DMS79 (cell line): ENCODE data around the gene NPC2.

ENCODE experiments used
- DNase-seq: peaks from one replicate; lab custom pipeline; 2025; lab: John Stamatoyannopoulos, UW

Gene NPC2

DNA sequence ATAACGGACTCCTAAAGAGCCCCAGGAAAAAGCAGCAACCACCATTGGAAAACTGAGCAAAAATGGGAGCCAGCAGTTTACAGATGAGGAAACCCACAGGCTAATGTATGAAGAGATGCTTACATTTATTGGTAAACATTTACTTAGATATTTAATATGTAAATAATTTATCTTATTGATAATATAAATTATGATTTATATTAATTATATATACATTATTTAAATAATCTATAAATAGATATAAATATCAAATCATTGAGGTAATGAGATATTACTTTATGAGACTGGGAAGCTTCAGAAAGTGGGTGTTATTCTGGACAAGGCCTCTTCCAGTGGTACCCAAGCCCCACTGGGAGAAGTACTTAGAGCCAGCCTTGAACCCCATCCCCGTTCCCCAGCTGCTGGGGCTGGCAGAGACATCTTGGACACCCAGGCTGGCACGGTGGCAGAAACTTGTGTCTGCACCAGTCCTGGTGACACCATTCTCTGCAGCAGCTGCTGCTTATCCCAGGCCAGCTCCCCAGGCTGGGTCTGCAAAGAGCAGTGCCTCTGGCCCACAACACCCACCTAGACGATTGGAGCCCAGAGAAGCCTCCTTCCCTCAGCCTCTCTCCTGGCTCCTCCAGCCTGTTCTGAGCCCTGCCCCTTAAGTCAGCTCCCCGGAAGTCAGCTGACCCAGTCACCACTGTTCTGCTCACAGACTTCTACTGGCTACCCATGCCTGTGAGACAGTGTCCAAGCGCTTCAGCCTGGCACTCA lies 26.4 kb upstream of the NPC2 start:
- no peak for DNase-seq

DNA sequence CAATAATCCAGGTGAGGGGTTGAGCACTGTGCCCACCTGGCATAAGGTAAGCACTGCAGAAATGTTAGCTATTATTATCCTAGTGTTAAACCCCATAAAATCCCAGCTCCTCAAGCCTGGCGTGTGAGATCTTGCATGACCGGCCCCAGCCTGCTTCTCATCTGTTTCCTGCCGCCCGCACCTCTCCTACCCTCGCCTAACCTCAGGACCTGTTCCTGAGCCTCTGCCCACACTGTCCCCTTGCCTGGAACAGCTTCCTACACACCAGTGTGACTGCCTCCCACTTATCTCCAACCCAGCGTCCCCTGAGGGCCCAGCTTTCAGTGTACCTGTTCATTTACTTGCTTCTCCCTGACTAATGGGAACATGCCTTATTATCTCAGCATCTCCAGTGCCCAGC lies 25.1 kb upstream of the NPC2 start:
- no peak for DNase-seq

DNA sequence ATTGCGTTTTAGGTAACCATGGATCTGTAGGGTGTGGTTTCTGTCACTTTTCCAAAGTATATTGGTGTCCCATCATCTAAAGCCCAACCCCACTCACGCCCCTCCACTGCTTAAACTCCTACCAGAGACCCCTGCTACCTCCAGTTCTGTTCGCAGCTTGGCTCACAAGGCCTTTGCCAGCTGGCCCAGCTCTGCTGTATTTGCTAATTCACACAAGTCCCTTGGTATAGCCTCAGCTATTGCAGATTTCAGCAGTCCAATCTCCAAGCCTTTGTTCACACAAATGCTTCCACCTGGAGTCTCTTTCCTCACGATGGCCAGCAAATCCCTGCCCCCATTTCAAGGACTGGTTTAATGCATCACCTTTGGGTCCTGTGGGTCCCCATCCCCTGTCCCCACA lies 24.6 kb upstream of the NPC2 start:
- DNase-seq = no peak

DNA sequence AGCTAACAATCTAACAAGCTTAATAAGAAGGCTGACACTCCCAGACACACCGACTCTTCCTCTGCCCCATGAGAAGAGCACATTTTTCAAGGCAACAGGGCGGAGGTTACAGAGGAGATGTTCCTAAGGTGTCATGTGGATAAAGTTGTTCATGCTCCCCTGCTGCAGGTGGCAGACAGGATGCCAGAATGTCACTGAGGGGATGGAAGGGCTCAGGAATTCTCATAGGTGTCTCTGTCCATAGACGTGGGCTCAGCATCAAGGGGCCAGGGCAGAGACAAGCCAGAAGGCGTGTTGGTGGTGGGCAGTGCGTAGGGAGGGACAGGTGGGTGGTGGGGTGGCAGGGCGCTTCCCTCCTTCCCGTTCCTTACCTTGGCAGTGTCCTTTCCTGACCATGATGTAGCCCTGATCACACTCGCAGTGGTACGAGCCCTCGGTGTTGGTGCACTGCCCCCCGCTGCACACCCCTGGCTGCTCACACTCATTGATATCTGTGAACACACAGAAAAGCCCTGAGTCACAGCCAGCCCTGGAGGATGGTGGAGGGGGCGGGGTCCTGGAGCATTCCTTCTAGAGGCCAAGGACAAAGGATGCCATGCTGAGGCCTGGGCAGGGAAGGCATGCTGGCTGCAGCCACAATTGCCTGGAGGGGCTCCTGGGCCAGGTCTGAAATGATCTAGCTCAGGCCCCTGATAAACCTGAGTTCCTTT lies 23.5 kb upstream of the NPC2 start:
- no peak for DNase-seq

DNA sequence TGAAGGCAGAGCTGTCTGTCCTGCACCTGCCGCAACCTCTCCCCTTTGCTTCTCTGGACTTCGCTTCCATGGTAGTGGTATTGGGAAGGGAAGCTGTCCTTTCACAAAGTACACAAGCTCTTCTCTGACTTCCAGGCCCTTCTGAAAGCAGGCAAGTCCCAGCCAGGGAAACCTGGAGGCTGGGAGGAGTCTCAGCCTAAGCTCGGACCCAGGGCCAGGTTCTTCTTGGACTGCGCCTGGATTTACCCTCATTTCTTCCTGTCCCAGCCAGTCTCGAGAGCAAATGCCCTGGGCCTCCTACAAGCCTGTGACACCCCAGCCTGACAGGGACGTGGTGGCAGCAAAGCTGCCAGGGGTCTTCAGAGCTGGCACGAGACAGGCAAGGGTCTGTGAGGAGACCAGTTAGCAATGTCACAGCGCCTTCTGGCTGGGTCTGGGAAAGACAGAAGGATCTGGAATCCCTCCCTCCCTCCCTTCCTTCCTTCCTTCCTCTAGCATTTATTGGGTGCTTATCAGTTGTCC lies 22.8 kb upstream of the NPC2 start:
- no peak for DNase-seq

DNA sequence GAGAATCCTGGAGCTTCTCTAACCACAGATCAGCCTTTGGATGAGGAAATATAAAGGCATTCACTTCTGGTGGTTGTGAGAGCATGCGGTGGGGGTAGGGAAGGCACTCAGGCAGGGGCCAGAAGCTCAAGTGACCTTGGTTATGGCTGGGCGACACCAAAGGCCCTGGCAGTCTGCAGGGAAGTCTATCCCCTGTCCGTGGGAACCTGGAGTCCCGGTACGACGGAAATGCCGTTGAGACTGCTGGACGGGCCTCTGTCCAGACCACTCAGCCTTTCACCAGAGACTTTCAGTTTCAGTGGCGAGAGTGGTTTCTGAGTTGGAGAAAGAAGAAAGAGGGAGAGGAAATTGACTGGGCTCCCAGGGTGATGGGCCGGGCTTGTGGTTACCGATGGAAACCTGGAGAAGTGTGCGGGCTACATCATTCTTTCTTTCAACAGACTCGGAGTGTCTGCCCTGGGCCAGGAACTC lies 21.4 kb upstream of the NPC2 start:
- DNase-seq = peak; percentile 52

DNA sequence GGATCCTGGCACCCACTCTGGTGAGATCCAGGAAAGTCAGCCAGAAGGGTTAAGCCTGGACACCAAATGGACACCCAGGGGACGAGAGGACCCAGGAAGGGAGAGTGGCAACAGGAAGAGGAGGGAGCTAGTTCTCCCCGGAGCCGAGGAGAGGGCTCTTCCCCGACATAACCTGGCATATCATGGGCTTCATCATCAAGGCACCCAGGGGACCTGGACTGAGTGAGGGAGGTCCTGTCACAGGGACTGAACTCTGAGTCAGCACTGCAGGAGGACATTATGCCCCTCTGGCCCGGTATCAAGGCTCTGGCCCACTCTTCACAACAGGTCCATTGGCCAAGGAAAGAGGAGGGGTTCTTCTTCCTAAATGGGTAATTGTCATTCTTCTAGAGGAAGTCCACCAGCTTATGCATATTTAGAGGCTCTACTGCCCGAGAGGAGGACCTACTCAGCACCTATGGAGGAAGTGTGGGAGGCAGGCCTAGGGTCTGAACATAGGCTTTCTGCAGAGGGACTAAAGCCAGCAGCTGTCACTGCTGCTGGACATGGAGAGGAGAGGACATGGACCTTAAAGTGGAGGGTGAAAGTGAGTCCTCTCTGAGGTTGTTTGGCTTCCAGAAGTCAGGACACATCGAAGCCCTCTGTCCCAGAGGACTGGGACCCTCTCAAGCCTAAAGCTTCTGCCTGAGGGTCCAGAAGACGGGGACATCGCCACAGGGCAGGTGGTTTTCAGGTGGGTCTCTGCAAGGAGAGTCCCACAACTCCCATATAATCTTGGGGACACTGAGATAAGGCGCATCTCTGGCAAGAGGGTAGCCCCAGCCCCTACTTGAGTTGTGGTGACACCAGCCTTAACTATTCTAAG lies 19.1 kb upstream of the NPC2 start:
- no peak for DNase-seq

DNA sequence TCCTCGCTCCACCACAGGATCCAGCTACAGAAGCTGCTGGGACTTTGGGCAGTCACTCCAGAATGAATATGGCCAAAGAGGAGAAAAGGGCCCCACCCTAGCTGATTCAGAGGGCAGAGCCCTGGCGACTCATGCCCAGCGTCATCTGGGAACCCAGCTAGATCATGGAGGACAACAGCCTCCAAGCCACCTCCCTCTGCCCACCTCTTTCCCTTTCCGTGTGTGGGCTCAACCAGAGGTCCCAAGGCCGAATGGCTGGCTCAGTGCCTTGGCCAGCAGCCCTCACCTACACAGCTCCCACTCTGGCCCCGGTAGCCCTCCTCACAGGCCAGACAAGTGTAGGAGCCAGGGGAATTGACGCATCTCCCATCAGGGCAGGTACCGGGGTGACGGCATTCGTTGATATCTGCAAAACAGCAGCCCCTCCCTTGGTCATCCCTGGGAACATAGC lies 17.9 kb upstream of the NPC2 start:
- no peak for DNase-seq

DNA sequence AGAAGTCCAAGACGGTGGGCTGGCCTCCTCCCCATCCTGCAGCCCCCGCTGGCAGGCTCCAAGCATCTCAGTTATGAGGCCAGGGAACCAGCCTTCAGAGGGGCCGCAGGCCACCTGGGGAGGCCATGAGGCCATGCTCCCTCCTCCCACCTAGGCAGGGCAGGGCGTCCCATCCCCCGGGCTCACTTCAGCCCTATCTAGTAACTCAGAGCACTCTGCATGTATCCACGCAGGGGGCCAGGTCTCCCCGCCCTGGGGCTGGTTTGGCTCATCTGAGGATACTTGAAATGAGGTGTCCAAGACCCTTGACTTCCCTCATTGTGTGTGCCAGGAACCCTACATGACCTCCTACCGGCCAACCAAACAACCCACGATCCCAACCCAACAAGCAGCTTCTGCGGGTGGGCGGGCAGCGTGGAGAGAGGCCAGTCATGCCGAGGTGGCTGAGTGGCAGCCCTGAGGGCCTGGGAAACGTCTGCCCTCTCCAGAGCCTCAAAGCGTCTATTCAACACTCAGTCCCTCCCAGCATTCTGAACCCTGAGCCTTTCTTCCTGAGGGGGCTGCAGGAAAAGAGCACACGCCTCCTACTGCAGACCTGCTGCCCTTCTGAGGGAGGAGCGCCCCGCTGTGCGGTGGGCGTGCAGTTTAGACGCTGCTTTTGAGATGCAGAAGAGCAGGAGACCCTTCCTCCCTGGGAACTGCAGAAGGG lies 17.3 kb upstream of the NPC2 start:
- DNase-seq = no peak

DNA sequence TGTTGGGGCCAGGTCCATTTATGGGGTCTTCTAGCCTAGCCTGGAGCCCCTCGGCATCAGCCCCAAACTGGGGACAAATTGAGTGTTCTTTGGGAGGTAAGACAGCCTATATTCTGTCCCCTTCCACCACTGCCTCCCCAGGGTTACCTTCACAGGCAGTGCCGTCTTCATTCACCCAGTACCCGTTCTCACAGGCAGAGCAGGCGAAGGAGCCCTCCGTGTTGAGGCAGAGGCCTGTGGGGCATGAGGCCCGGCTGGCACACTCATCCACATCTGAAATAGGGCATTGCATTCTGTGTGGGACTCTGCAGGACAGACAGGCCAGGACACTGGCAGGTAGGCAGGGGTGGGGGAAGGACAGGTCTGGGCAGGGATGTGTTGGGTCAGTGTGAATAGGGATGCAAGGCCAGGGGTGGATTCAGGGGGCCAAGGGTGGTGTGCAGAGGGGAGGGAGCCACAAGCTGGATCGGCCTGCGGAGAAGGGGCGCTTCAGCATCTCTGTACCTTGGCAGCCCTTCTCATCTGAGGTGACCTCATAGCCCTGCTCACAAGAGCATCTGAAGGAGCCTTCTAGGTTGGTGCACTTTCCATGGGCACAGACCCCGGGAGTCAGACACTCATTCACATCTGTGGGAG lies 16.6 kb upstream of the NPC2 start:
- no peak for DNase-seq

DNA sequence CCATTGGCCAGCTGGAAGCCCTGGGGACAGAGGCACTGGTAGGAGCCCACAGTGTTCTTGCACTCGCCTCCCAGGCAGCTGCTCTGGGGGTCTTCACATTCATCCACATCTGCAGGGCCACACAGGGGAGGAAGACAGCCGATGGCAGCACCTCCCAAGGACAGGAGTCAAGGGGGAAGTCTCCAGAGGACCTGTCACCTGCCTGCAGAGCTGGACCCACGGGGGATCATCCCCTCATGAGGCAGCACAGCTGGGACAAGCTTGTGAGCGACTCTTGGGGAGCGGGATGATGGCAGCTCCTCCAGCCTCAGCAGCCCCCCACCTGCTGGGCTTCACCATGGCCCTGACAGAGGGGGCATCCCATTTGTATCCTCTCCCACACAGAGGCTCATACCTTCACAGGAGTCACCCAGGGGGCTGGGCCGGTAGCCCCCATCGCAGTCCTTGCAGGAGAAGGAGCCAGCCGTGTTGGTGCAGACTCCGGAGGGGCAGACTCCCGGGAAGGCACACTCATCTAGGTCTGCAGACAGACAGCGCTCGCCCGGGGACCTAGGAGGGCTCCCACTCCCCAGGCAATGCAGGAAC lies 15.8 kb upstream of the NPC2 start:
- DNase-seq = no peak

DNA sequence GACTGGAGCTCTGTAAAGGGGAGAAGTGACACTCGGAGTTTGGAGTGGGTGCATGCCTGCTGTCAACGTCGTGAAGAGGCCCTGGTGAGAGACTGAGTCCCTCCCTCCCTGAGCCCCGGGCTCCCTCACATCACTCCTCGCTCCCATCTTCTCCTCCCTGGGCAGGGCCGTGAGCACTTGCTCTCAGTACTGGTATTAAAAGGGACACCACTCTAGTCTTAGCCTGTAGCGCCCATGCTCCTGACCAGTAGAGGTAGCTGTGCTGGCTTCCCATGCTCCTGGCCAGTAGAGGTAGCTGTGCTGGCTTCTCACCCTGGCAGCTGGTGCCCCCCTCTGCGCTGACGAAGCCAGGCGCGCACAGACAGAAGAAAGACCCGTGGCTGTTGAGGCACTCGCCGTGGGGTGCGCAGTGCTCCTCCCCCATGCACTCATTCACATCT lies 15.2 kb upstream of the NPC2 start:
- DNase-seq = no peak

DNA sequence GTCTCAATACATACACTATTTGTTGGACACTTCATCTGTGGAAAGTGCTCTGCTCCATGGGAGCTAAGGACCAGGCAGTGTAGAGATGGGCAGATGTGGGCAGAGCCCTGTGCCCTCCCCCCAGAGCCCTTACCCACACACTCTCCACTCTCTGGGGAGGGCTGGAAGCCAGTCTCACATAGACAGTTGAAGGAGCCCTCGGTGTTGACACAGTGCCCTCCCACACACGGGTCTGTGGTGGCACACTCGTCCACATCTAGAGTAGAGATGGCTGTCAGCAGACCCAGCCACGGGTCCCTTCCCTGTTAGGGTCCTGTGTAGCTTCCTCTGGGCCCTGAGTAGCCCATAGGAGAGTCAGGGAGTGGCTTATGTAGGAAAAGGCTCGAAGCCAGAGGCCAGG lies 14.7 kb upstream of the NPC2 start:
- DNase-seq = no peak

DNA sequence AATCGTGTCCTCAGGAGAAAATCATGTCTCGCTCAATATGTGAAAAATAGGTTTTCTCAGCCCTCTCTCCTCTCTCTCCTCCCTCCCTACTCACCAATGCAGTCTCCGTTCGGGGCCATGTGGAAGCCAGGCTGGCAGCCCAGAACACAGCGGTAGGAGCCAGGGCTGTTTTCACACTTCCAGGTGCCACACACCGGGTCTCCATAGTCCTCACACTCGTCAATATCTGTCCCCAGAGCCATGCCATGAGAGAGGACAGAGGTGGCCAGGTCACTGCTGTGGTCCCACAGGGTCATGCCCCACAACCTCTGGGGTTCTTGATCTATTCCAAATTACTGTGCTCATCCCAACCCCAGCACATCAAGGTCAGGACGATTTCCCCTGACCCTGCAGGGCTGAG lies 14.0 kb upstream of the NPC2 start:
- DNase-seq = no peak

DNA sequence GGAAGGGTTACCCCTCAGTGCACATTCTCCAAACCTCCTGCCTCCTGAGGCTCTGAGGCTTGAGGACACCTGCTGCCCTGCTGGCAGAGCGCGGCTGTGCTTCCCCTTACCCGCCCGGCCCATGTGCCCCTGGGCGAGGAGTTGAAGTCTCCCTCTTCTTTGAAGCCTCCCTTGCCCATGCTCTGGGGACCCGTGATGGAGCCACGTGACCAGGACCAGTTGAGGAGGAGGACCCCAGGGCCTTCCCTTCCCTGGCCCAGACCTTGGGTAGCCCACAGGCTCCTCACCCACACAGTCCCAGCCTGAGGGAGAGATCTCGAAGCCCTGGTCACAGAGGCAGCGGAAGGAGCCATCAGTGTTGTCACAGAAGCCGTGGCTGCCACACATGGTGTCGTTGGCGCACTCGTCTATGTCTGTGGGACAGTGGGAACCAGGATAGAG lies 13.3 kb upstream of the NPC2 start:
- no peak for DNase-seq

DNA sequence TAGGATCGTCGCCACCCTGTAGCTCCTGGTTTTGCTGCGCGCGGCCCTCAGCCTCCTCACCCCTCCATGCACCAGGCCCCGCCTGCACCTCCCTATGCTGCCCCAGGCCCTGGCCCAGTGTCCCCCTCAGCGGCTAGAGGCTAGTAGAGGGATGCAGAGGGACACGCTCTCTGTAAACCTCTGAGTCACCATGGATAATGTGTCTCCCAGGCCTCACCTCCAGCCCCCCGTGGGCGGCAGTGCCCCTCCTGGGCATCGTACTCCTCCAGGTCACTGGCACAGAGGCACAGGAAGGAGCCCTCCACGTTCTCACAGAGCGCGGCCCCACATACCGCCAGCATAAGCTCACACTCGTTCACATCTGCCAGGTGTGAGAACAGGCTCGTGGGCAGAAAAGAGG lies 12.7 kb upstream of the NPC2 start:
- DNase-seq = no peak

DNA sequence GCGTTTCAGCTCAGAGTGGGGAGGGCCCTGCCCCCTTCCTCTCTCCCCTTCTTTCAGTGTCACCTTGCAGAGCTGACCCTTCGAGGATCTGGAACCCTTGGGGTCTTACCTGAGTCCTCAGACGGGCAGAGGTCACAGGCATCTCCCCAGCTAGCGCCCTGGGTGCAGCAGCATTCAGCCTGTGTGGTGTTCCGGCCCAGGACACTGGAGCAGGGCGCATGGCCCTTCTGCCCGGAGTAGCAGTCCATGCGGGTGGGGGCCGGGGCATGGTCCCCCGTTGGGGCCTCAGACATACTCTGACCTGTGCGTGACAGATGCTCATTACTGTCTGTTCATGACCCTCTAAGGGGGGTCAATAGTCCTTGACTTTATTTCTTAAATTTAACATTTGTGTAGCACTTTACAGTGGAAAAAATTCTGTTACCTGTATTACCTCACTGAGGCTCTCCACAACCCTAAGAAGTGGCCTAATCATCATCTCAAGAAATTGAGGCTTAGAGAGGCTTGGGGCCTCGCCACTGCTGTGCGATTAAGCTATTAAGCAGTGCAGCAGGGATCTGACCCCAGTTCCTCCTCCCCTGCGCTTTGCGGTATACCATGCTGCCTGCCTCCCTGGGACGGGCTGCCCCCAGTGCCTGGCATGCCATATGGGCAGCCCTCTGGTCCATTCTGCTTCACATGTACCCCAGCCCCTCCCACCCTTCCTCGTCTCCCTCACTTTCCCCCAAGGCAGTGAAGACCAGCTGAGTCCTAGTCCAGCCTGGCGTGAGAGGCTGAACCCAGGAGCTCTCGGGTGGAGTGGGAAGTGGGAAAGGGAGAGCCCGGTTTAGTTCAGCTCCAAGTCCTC lies 12.0 kb upstream of the NPC2 start:
- no peak for DNase-seq

DNA sequence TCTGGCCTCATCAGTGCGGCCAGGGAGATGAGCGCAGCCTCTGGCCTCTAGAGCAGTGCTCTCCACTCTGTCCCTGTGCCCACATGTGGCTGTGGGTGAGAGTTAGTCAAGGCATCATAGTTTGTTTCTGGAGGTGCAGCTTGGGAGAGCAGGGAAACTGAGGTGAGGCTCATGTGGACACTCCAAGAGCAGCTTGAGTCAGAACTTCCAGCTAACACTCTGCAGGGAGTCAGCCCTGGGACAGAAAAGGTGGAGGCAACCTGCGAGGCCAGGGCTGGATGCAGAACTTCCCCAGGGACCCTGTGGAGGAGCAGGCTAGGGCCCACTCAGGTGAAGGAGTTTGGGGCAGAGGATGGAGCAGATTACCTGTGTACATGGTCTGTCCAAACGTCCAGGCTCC lies 11.3 kb upstream of the NPC2 start:
- no peak for DNase-seq

DNA sequence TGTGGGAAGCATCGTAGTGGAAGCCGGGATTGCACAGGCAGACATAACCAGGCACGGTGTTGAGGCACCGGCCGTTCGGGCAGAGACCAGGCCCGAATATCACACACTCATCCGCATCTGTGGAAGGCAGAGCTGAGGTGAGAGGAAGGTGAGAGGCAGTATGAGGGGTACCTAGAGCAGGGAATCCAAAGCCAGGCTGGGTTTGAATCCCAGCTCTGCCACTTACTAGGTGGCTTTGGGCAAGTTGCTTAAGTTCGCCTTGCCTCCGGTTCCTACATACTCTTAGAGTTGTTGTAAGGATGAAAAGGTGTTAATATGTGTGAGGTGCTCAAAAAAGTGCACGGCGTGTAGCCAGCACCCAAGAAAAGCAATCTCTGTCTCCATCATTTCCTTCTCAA lies 10.8 kb upstream of the NPC2 start:
- no peak for DNase-seq
